Body of pancreas (tissue), 4 donors: Measurements from ENCODE around the gene TIAM1.

Experiments used
- POLR2A ChIP-seq, 3 donors: fragments of 450-650 bp; IDR thresholded peaks; one replicate each; pipeline ENCODE4 v1.6.1; 2016; ENCODE audit warnings: antibody characterized with exemption in 3 of 3, mild to moderate bottlenecking in 2 of 3
- TF ChIP-seq, protein P1 (sequence below), 7 experiments: fragments of 450-650 bp in 4 of 7; fragments of 200-600 bp in 3 of 7; sonication (generic) in 3 of 7; IDR thresholded peaks; one replicate each; pipeline ENCODE4 v1.5.1; 2016 to 2019; ENCODE audit warnings: antibody characterized with exemption in 7 of 7

DNA sequence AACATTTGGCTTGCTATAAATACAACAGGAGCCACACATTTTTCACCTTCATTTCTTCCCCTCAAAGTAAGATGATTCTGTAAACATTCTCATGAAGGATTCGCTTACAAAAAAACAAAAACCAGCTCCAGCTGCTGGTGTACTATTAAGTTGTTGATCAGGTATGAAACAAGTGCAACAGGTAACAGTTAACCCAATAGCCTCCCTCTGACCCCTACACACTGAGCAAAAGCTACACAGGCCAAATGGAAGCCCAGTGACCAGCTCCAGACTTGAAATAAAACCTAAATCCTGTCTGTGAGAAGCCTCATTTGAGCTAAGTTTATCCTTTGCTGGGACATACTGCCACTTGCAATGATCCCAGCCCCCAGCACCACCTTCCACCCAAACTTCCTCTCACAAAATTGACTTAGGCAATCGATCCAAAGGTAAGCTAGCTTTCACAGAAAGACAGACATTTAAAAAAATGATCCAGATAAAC, 991 bp downstream of the TIAM1 start:
- TF ChIP-seq, protein P1, sequence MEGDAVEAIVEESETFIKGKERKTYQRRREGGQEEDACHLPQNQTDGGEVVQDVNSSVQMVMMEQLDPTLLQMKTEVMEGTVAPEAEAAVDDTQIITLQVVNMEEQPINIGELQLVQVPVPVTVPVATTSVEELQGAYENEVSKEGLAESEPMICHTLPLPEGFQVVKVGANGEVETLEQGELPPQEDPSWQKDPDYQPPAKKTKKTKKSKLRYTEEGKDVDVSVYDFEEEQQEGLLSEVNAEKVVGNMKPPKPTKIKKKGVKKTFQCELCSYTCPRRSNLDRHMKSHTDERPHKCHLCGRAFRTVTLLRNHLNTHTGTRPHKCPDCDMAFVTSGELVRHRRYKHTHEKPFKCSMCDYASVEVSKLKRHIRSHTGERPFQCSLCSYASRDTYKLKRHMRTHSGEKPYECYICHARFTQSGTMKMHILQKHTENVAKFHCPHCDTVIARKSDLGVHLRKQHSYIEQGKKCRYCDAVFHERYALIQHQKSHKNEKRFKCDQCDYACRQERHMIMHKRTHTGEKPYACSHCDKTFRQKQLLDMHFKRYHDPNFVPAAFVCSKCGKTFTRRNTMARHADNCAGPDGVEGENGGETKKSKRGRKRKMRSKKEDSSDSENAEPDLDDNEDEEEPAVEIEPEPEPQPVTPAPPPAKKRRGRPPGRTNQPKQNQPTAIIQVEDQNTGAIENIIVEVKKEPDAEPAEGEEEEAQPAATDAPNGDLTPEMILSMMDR (IDR thresholded peaks at IDR 0.05) = no peak
- no peak for TF ChIP-seq POLR2A (IDR thresholded peaks at IDR 0.05)
